Memory B cell (primary cell): ENCODE measurements around the gene GOT2.
"Not testable (repeated sequence)": the region's sequence is repeated elsewhere in the genome, so short reads cannot be mapped to it uniquely, and the experiment has no call there.

Experiments used
- ATAC-seq: fragments of 150-1000 bp; cut with Tn5 transposase; 2 replicates; pipeline ENCODE4 v1.10.0; 2021; ENCODE audit warnings: low read depth, mild to moderate bottlenecking, moderate library complexity
- DNase-seq, 2 donors: peaks; one replicate each; pipeline ENCODE4 v3.0.0; 2022; ENCODE audit warnings: low spot score in 2 of 2
- H3K27ac Mint-ChIP-seq: one replicate; pipeline ENCODE4 v1.8.0; 2022; ENCODE audit warnings: mild to moderate bottlenecking, moderate library complexity, mixed read lengths
- H3K27me3 Mint-ChIP-seq: one replicate; pipeline ENCODE4 v1.8.0; 2022; ENCODE audit warnings: mixed read lengths
- H3K36me3 Mint-ChIP-seq: one replicate; pipeline ENCODE4 v1.8.0; 2022; ENCODE audit warnings: mild to moderate bottlenecking, mixed read lengths
- H3K4me1 Mint-ChIP-seq: one replicate; pipeline ENCODE4 v1.8.0; 2022; ENCODE audit warnings: mixed read lengths
- H3K4me3 Mint-ChIP-seq: one replicate; pipeline ENCODE4 v1.8.0; 2022; ENCODE audit warnings: mild to moderate bottlenecking, moderate library complexity, mixed read lengths
- H3K9me3 Mint-ChIP-seq: one replicate; pipeline ENCODE4 v1.8.0; 2022; ENCODE audit warnings: mixed read lengths

The GOT2 gene

DNA sequence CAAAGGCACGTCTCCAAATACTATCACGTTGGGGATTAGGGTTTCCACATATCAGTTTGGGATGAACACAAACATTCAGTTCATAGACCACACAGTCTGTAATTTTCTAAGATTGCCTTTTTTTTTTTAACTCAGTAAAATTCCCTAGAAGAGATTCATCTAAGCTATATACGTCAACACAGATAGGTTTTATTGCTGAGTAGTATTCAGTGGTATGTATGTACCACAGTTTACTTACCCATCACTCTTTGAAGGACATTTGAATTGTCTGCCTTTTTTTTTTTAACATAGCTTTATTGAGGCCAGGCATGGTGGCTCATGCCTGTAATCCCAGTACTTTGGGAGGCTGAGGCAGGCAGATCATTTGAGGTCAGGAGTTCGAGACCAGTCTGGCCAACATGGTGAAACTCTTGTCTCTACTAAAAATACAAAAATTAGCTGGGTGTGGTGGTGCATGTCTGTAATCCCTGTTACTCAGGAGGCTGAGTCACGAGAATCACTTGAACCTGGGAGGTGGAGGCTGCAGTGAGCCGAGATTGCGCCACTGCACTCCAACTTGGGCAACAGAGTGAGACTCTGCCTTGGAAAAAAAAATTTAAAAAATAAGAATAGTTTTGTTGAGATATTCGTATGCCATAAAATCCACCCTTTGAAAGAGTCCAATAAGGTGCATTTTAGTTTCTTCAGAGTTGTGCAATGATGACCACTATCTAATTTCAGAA, 47.0 kb downstream of the GOT2 start:
- ATAC-seq, H3K9me3 Mint-ChIP-seq, H3K27me3 Mint-ChIP-seq, DNase-seq, H3K36me3 Mint-ChIP-seq, H3K4me3 Mint-ChIP-seq: not testable (repeated sequence)
- Mint-ChIP-seq H3K4me1 (peaks cover 16% of the 10 kb centered on the region), H3K27ac (peak overlapping the region; percentile 35)

DNA sequence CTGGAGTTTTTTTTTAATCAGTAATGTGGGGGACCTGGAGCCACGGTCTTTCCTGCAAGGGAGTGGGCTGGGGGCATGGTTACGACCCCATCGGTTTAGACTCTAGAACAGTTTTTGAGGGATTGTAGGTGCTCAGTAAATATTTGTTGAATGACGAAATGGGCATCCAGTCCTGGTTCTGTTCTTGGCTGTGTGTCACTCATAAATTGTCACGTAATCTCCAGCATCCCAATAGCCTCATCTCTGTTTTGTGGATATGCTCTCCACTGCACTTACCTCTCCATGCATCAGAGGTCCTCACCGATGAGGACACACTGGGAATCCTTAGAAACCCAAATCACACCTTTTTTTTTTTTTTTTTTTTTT, 49.0 kb downstream of the GOT2 start:
- Mint-ChIP-seq H3K4me3 (peak overlapping the region; percentile 91), H3K4me1 (peaks cover 19% of the 10 kb centered on the region), H3K27ac (no peak overlapping the region), H3K27me3 (peaks cover 4% of the 10 kb centered on the region), H3K9me3 (no peaks in the 10 kb centered on the region), H3K36me3 (peaks cover 3% of the 10 kb centered on the region)
- DNase-seq = no peak
- no peak for ATAC-seq

DNA sequence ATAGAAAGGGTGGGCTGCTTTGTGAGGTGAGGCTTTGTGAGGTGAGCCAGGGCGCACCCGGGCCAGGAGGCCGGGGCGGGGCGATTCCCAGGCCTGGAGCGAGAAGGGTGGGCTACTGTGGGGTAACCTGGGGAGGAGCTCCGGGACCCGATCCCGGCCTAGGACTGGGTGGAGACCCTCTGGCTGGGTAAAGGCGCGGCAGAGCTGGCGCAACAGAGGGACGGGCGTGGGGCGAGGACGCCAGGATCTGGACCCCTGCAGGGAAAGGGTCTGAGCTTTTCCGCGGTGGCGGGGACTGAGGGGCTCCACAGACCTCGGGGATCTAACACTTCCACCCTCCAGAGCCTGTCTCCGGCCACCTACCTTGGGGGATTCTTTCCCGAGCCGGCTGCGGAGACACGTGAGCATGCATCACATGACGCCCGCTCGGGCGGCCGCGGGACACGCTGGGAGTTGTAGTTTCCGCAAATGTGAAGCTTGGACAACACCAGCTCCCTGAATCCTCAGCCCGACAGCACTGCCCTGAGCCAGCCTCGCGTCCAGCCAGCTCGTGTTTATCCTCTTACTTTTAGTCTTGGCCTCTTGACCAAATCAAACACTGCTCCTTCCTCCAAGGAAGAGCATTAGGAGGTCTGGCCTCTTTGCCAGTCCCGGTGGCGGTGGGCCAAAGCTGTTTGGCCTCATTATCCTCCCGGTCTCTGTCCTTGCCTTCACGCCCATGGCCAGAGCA, 49.6 kb downstream of the GOT2 start, which contains the start of gene SLC38A7:
Gene SLC38A7, minus strand, starts transcription at position 417 of the 730 bp plus-strand sequence. CDS start 4,644 bp downstream, outside the sequence.
- peak; percentile 46 to 68 for DNase-seq
- H3K4me3 Mint-ChIP-seq = peak within 1 kb of the TSS; percentile 91
- H3K4me1 Mint-ChIP-seq = peaks cover 19% of the 10 kb centered on the region
- peaks cover under 1% of the 10 kb centered on the region for H3K27me3 Mint-ChIP-seq
- H3K36me3 Mint-ChIP-seq = peaks cover 3% of the 10 kb centered on the region
- peak; percentile 98 for ATAC-seq
- H3K27ac Mint-ChIP-seq = peak within 1 kb of the TSS; percentile 67
- H3K9me3 Mint-ChIP-seq = no peaks in the 10 kb centered on the region

DNA sequence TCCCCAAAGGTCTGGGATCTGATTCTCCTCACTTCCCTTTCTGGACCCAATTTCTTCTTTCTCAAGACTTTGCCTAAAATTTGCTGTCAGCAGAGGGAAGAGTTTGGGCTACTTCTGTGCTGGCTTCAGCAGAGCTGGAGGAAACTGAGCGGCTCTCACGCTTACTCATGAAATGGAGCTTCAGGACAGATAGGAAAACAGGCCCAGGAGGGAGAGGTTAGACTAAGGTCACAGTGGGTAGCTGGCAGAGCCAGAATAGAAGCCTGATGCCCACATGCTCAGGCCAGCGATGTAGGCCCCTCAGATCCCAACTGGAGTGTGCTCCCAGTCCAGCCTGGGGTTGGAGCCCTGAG, 50.1 kb downstream of the GOT2 start:
- ATAC-seq (peak; percentile 4), DNase-seq (no peak)
- no peaks in the 10 kb centered on the region for H3K9me3 Mint-ChIP-seq
- H3K27ac Mint-ChIP-seq = peak overlapping the region; percentile 67
- peak overlapping the region; percentile 91 for H3K4me3 Mint-ChIP-seq
- no peaks in the 10 kb centered on the region for H3K27me3 Mint-ChIP-seq
- peaks cover 3% of the 10 kb centered on the region for H3K36me3 Mint-ChIP-seq
- H3K4me1 Mint-ChIP-seq = peaks cover 19% of the 10 kb centered on the region

DNA sequence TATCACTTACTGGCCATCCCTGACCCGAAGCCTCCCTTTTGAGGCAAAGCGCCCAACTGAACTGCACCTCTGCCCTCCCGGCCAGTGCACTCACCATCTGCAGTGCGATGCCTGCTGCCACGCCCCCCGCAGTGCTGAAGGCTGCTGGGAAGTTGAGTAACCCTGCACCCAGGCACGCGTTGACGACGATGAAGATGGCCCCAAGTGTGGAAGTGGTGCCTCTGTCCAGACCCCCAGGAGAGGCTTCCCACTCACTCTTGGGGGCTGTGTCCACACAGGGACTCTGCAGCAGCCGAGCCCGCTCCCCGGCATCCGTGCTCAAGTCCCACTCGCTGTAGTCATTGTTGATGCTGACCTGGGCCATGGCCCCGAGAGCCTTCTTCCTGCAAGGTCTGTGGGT, 54.4 kb downstream of the GOT2 start:
- Mint-ChIP-seq H3K27me3 (no peaks in the 10 kb centered on the region), H3K36me3 (peaks cover 15% of the 10 kb centered on the region), H3K9me3 (no peaks in the 10 kb centered on the region), H3K4me3 (no peak overlapping the region), H3K27ac (no peak overlapping the region), H3K4me1 (peaks cover 18% of the 10 kb centered on the region)
- DNase-seq (no peak), ATAC-seq (no peak)

DNA sequence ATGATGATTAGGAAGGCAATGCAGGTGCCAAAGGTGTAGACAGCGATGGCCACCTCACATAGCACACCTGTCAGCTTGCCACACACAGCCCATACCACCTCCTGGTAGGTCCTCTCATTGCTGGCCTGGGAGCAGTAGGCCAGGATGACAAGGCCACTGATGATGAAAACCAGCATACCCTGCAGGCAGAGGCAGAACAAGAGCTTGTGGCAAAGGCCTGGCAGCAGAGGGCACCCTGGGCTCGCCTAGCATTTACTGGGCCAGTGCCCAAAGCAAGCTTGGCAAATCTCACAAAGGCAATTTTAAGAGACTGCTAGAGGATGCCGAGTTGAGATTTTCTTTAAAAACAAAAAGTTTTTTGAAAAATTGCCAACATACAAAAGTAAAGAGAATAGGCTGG, 55.4 kb downstream of the GOT2 start:
- peaks cover 15% of the 10 kb centered on the region for H3K36me3 Mint-ChIP-seq
- H3K27me3 Mint-ChIP-seq = no peaks in the 10 kb centered on the region
- H3K27ac Mint-ChIP-seq = no peak overlapping the region
- peaks cover 12% of the 10 kb centered on the region for H3K4me1 Mint-ChIP-seq
- no peak for DNase-seq
- ATAC-seq = no peak
- no peak overlapping the region for H3K4me3 Mint-ChIP-seq
- H3K9me3 Mint-ChIP-seq = no peaks in the 10 kb centered on the region

DNA sequence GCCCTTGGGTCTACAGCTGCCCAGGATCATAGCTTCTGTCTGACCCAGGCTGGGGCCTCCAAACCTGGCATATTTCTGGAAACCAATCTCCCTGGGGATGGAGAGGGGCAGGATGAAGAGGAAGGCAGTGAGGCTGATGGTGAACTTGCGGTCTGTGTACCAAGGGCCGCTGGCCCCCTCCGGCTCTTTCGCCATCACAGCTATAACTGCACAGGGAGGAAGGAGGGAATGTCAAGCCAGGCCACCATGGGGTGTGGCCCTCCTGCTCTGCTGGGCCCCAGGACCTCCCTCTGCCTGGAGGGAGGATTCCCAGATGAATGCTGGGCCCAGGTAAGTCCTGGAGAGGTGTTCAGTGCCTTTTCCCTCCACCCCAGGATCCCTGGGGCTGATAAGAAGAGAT, 55.8 kb downstream of the GOT2 start:
- Mint-ChIP-seq H3K4me3 (no peak overlapping the region), H3K9me3 (no peaks in the 10 kb centered on the region), H3K36me3 (peaks cover 15% of the 10 kb centered on the region)

DNA sequence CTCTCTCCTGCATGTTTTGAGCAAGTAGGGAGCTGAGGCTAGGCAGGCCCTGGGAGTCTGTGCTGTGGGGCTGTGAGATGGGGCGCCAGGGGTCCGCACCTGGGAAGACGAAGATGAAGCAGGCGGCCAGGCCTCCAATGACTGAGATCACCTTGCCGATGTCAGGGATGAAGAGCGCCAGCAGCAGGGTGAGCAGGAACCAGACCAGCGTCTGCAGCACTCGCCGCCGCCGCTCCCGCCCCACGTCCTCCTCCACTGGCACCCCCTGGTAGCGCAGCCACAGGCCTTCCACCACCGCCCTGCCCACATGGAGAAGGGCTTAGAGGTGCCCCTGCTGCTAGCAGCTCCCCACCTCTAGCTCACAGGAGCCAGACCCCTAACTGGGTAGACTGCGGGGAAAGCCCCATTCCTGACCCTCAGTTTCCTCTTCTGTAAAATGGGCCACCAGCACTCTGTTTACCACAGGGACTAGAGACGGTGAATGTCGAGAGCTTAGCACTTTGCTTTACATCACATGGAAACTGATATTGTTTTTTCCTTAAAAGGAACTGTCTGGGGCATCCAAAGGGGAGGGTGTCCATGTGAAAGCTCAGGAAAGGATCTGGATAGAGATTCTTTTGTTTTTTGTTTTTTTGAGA, 63.1 kb downstream of the GOT2 start:
- DNase-seq = no peak
- H3K36me3 Mint-ChIP-seq = peaks cover 23% of the 10 kb centered on the region
- H3K9me3 Mint-ChIP-seq = no peaks in the 10 kb centered on the region
- no peak overlapping the region for H3K27ac Mint-ChIP-seq
- H3K4me1 Mint-ChIP-seq = no peaks in the 10 kb centered on the region
- no peak overlapping the region for H3K4me3 Mint-ChIP-seq
- H3K27me3 Mint-ChIP-seq = no peaks in the 10 kb centered on the region
- ATAC-seq = no peak

More for the DNA sequence above, 55.8 kb downstream of the GOT2 start:
- H3K27me3 Mint-ChIP-seq = no peaks in the 10 kb centered on the region
- ATAC-seq (no peak), DNase-seq (no peak)
- peaks cover 7% of the 10 kb centered on the region for H3K4me1 Mint-ChIP-seq
- H3K27ac Mint-ChIP-seq = no peak overlapping the region

DNA sequence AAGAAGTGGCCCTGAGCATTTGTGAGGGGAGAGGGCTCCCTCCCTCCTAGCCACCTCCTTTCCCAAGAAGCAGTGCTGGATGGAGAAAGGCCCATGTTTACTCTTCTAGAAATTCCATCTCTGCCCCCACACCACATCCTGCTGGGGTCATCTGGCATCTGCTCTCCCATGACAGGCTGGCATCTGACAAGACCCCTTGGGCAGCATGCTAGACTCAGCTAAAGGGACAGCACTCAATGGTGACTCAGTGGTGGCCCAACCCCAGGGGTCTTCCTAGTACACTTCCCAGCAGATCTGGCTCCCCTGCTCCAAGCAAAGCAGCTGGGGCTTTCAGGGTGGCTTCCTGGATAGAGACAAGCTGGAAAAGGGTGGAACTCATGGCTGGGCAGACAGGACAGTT, 63.9 kb downstream of the GOT2 start:
- no peak for ATAC-seq
- DNase-seq = no peak
- Mint-ChIP-seq H3K27me3 (no peaks in the 10 kb centered on the region), H3K4me3 (no peak overlapping the region), H3K27ac (no peak overlapping the region), H3K36me3 (peaks cover 19% of the 10 kb centered on the region), H3K9me3 (no peaks in the 10 kb centered on the region), H3K4me1 (no peaks in the 10 kb centered on the region)

DNA sequence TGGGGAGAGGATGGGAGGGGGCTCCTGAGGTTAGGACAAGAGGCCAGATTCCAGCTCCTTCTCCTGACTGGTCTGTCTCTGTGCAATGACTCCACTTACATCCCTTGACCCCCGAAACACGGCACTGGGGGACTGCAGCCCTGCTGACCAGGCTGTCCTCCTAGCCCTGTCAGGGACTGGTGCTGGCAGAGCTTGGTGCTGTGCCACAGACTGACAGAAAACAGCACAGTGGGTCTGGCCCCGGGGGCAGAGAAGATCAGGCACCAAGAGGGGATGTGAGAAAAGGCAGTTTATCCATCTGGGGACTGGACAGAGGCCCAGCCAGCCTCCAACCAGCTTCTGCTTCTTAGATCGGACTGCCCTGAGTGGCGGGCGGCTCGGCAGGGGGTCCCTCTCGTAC, 68.9 kb downstream of the GOT2 start:
- ATAC-seq = no peak
- Mint-ChIP-seq H3K36me3 (peaks cover 7% of the 10 kb centered on the region), H3K27me3 (no peaks in the 10 kb centered on the region), H3K9me3 (no peaks in the 10 kb centered on the region), H3K27ac (no peak overlapping the region), H3K4me1 (no peaks in the 10 kb centered on the region), H3K4me3 (no peak overlapping the region)
- no peak for DNase-seq

DNA sequence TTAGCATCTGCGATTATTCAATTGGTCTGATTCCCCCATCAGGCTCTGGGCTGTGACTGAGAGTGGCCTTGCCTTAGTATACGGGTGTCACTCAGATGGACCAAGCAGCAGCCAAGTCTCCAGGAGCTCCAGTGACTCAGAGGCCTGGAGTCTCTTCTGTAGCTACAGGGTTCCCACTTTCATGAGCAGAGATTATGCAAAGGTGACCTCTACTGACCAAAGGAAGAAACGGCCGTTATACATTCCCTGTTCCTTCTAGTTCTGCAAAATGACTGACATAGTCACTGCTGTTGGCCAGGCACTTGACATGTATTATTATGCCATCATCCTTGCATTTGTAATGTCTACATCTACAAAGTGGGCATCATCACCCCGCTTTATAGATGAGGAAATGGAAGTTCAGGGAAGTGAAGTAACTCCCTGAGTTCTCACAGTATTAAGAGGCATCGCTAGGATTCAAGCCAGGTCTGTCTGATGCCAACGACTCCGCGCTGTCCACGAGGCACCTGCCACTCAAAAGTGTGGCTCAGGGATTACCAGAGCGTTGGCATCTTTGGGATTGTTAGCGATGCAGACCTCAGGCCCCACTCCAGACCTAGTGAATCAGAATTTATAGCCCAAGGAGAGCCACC, 72.8 kb downstream of the GOT2 start:
- H3K4me1 Mint-ChIP-seq = no peaks in the 10 kb centered on the region
- DNase-seq (no peak), ATAC-seq (peak; percentile 73)
- no peak overlapping the region for H3K27ac Mint-ChIP-seq
- no peaks in the 10 kb centered on the region for H3K36me3 Mint-ChIP-seq
- H3K9me3 Mint-ChIP-seq = no peaks in the 10 kb centered on the region
- H3K27me3 Mint-ChIP-seq = peaks cover 2% of the 10 kb centered on the region
- no peak overlapping the region for H3K4me3 Mint-ChIP-seq

DNA sequence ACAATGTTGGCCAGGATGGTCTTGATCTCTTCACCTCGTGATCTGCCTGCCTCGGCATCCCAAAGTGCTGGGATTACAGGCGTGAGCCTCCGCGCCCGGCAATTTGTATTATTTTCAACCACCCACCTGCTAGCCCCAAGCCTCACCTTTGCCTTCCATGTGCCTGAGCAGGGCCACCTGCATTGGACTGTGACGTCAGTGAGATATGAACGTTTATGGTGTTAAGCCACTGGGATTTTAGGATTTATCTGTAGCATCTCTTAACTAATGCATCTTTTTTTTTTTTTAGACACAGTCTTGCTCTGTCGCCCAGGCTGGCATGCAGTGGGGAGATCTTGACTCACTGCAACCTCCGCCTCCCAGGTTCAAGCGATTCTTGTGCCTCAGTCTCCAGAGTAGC, 74.2 kb downstream of the GOT2 start:
- not testable (repeated sequence) for H3K27me3 Mint-ChIP-seq, DNase-seq, H3K4me3 Mint-ChIP-seq, H3K27ac Mint-ChIP-seq, H3K9me3 Mint-ChIP-seq, H3K4me1 Mint-ChIP-seq, H3K36me3 Mint-ChIP-seq, ATAC-seq

DNA sequence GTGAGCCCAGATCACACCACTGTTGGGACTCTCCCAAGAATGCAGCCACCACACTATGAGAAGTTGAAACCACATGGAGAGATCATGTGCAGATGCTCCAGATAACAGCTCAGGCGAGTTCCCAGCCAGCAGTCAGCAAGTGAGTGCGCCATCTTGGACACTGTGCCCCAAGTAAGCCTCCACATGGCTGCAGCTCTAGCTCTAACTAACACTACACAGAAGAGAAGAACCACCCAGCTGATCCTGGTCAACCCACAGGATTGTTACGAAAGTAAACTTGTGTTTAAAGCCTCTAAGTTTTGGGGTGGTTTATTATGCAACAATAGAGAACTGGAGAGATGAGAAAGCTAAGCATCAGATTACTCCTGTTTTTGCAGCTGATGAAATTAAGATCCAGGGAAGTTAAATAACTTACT, 75.3 kb downstream of the GOT2 start:
- Mint-ChIP-seq H3K4me1 (no peaks in the 10 kb centered on the region), H3K4me3 (no peak overlapping the region), H3K9me3 (no peaks in the 10 kb centered on the region), H3K27me3 (peaks cover 2% of the 10 kb centered on the region), H3K27ac (no peak overlapping the region), H3K36me3 (no peaks in the 10 kb centered on the region)
- ATAC-seq (no peak), DNase-seq (no peak)
